GM12878 (cell line): ENCODE data around the gene NT5C3A.
"Not testable (repeated sequence)": the region's sequence is repeated elsewhere in the genome, so short reads cannot be mapped to it uniquely, and the experiment has no call there.

Experiments
- CHD1 ChIP-seq: IDR thresholded peaks from 2 replicates; pipeline ENCODE4 v1.6.1; 2012; ENCODE audit warnings: low read depth, low read length, improper control_type of control experiment
- CTCF ChIP-seq, 3 experiments: IDR thresholded peaks in 2 of 3; conservative IDR thresholded peaks in 1 of 3; 2 replicates each; pipeline ENCODE4 v1.5.1; 2011; ENCODE audit warnings: low read depth in 3 of 3, low read length in 3 of 3, mild to moderate bottlenecking in 3 of 3, control low read depth in 2 of 3, moderate library complexity in 2 of 3, inconsistent platforms in 1 of 3, mixed read lengths in 1 of 3; ENCODE audit not compliant: control insufficient read depth in 2 of 3, insufficient read depth in 1 of 3; ENCODE audit errors: extremely low read depth in 1 of 3
- PBX3 ChIP-seq: IDR thresholded peaks from 2 replicates; pipeline ENCODE4 v1.6.1; 2011; ENCODE audit warnings: mild to moderate bottlenecking, low read depth, low read length, moderate library complexity; ENCODE audit not compliant: insufficient replicate concordance
- PRDM15 ChIP-seq: fragments of 450-650 bp; formaldehyde crosslinking; IDR thresholded peaks from 2 replicates; pipeline ENCODE4 v1.4.0; 2020; ENCODE audit warnings: mild to moderate bottlenecking, moderate library complexity
- RFX5 ChIP-seq: IDR thresholded peaks from 2 replicates; pipeline ENCODE4 v1.6.1; 2011; ENCODE audit warnings: low read depth, low read length, improper control_type of control experiment
- SIN3A ChIP-seq: IDR thresholded peaks from 2 replicates; pipeline ENCODE4 v1.6.1; 2012; ENCODE audit warnings: low read depth, low read length, improper control_type of control experiment
- ZNF592 ChIP-seq: fragments of 450-650 bp; IDR thresholded peaks from 2 replicates; pipeline ENCODE4 v1.6.1; 2017; ENCODE audit warnings: mild to moderate bottlenecking, moderate library complexity

GRCh38 chr7:32979902-32980301, 82.7 kb downstream of the NT5C3A start:
- TF ChIP-seq CHD1; SIN3A; PBX3; RFX5; CTCF (IDR thresholded peaks at IDR 0.05 in 2 of 3, conservative IDR thresholded peaks at IDR 0.05 in 1 of 3; ENCODE audit: control insufficient read depth in 2 of 3, extremely low read depth in 1 of 3, insufficient read depth in 1 of 3, low read depth in 3 of 3, low read length in 3 of 3); ZNF592; PRDM15 (CRISPR knock-in tag): not testable (repeated sequence)
